H9 (cell line): Measurements from ENCODE around the gene C18orf63. TPM values are rescaled to one million over a fixed set of nuclear protein-coding genes. Genes with fewer than 3 reads are reported as not detected.

Experiments used
- DNase-seq: peaks from one replicate; pipeline ENCODE4 v3.0.0-alpha.2; 2017
- H2AFZ ChIP-seq: one replicate; pipeline ENCODE4 v1.6.1; 2013; ENCODE audit warnings: mild to moderate bottlenecking, low read length, control low read depth, moderate library complexity
- H2AK5ac ChIP-seq: 2 replicates; pipeline ENCODE4 v1.6.1; 2013; ENCODE audit warnings: low read length, control low read depth, mixed read lengths; ENCODE audit not compliant: insufficient read length
- H2BK120ac ChIP-seq: one replicate; pipeline ENCODE4 v1.6.1; 2013; ENCODE audit warnings: low read depth, mild to moderate bottlenecking, low read length, control low read depth, inconsistent platforms; ENCODE audit not compliant: poor library complexity, severe bottlenecking
- H2BK12ac ChIP-seq: 2 replicates; pipeline ENCODE4 v1.6.1; 2013; ENCODE audit warnings: low read length, control low read depth, mixed read lengths, low read depth; ENCODE audit not compliant: insufficient read length
- H2BK15ac ChIP-seq: 2 replicates; pipeline ENCODE4 v1.6.1; 2013; ENCODE audit warnings: low read depth, low read length, control low read depth
- H2BK20ac ChIP-seq: one replicate; pipeline ENCODE4 v1.6.1; 2013; ENCODE audit warnings: low read depth, mild to moderate bottlenecking, low read length, control low read depth, inconsistent platforms; ENCODE audit not compliant: poor library complexity, severe bottlenecking
- H2BK5ac ChIP-seq: 2 replicates; pipeline ENCODE4 v1.6.1; 2013; ENCODE audit warnings: low read length, control low read depth, mixed read lengths; ENCODE audit not compliant: insufficient read length
- H3K14ac ChIP-seq: 2 replicates; pipeline ENCODE4 v1.6.1; 2013; ENCODE audit warnings: low read length, control low read depth; ENCODE audit not compliant: insufficient read depth
- H3K18ac ChIP-seq: 2 replicates; pipeline ENCODE4 v1.6.1; 2013; ENCODE audit warnings: low read depth, mild to moderate bottlenecking, mixed read lengths, low read length, control low read depth; ENCODE audit not compliant: insufficient read length
- H3K23ac ChIP-seq: 2 replicates; pipeline ENCODE4 v1.6.1; 2013; ENCODE audit warnings: low read length, control low read depth, mixed read lengths, low read depth; ENCODE audit not compliant: insufficient read length
- H3K23me2 ChIP-seq: 2 replicates; pipeline ENCODE4 v1.6.1; 2013; ENCODE audit warnings: low read depth, mild to moderate bottlenecking, mixed read lengths, low read length, control low read depth; ENCODE audit not compliant: insufficient read length, poor library complexity, severe bottlenecking
- H3K27ac ChIP-seq: 2 replicates; pipeline ENCODE4 v1.5.1; 2013; ENCODE audit warnings: low read length, control low read depth, mixed read lengths, low read depth; ENCODE audit not compliant: insufficient read length
- H3K27me3 ChIP-seq: 2 replicates; pipeline ENCODE4 v1.6.1; 2013; ENCODE audit warnings: low read length, control low read depth, inconsistent platforms; ENCODE audit not compliant: insufficient read depth
- H3K4ac ChIP-seq: 2 replicates; pipeline ENCODE4 v1.6.1; 2013; ENCODE audit warnings: low read depth, mild to moderate bottlenecking, control low read depth, inconsistent platforms, low read length, moderate library complexity
- H3K4me1 ChIP-seq: 2 replicates; pipeline ENCODE4 v1.6.1; 2013; ENCODE audit warnings: low read length, control low read depth, inconsistent platforms; ENCODE audit not compliant: insufficient read depth
- H3K4me2 ChIP-seq: 2 replicates; pipeline ENCODE4 v1.6.1; 2013; ENCODE audit warnings: low read length, control low read depth, mixed read lengths; ENCODE audit not compliant: insufficient read length, insufficient read depth
- H3K56ac ChIP-seq: 2 replicates; pipeline ENCODE4 v1.6.1; 2013; ENCODE audit warnings: low read depth, mild to moderate bottlenecking, mixed read lengths, low read length, control low read depth; ENCODE audit not compliant: insufficient read length
- H3K79me1 ChIP-seq: 2 replicates; pipeline ENCODE4 v1.6.1; 2013; ENCODE audit warnings: low read depth, mild to moderate bottlenecking, moderate library complexity, low read length, control low read depth, inconsistent platforms; ENCODE audit not compliant: insufficient read depth, poor library complexity, severe bottlenecking
- H3K79me2 ChIP-seq: 2 replicates; pipeline ENCODE4 v1.6.1; 2013; ENCODE audit warnings: low read length, control low read depth, inconsistent platforms; ENCODE audit not compliant: insufficient read depth
- H3K9ac ChIP-seq: 2 replicates; pipeline ENCODE4 v1.6.1; 2013; ENCODE audit warnings: low read length, control low read depth, mixed read lengths; ENCODE audit not compliant: insufficient read length; ENCODE audit errors: extremely low read depth
- H3K9me3 ChIP-seq: one replicate; pipeline ENCODE4 v1.6.1; 2013; ENCODE audit warnings: low read depth, low read length, inconsistent platforms; ENCODE audit not compliant: control insufficient read depth
- H3T11ph ChIP-seq: one replicate; pipeline ENCODE4 v1.6.1; 2013; ENCODE audit warnings: mild to moderate bottlenecking, low read length, control low read depth, inconsistent platforms
- H4K20me1 ChIP-seq: one replicate; pipeline ENCODE4 v1.6.1; 2013; ENCODE audit not compliant: control insufficient read depth, insufficient read length, insufficient read depth
- H4K5ac ChIP-seq: 2 replicates; pipeline ENCODE4 v1.6.1; 2013; ENCODE audit warnings: low read depth, mild to moderate bottlenecking, mixed read lengths, low read length, control low read depth; ENCODE audit not compliant: insufficient read length
- H4K8ac ChIP-seq: replicated peaks from 2 replicates; pipeline ENCODE4 v1.6.1; 2013; ENCODE audit warnings: low read length, control low read depth, mixed read lengths, low read depth; ENCODE audit not compliant: insufficient read length
- H4K91ac ChIP-seq: 2 replicates; pipeline ENCODE4 v1.6.1; 2013; ENCODE audit warnings: low read depth, mild to moderate bottlenecking, moderate library complexity, mixed read lengths, low read length, control low read depth; ENCODE audit not compliant: insufficient read length
- H3K27ac Mint-ChIP-seq, 3 experiments: 2 replicates in 2 of 3; 3 replicates in 1 of 3; pipeline ENCODE4 v1.8.0; 2020 to 2021; ENCODE audit warnings: mixed read lengths in 3 of 3, mild to moderate bottlenecking in 1 of 3, moderate library complexity in 1 of 3
- H3K27me3 Mint-ChIP-seq: 2 replicates; pipeline ENCODE4 v1.8.0; 2021; ENCODE audit warnings: low read depth, mild to moderate bottlenecking, moderate library complexity, mixed read lengths
- H3K36me3 Mint-ChIP-seq, 3 experiments: 2 replicates in 2 of 3; 3 replicates in 1 of 3; pipeline ENCODE4 v1.8.0; 2020 to 2021; ENCODE audit warnings: low read depth in 3 of 3, mixed read lengths in 3 of 3; ENCODE audit not compliant: insufficient read depth in 1 of 3
- H3K4me1 Mint-ChIP-seq, 2 experiments: 2 replicates each; pipeline ENCODE4 v1.8.0; 2020; ENCODE audit warnings: mixed read lengths in 2 of 2
- H3K4me3 Mint-ChIP-seq, 2 experiments: 2 replicates in 1 of 2; 3 replicates in 1 of 2; pipeline ENCODE4 v1.8.0; 2020 to 2021; ENCODE audit warnings: mild to moderate bottlenecking in 2 of 2, mixed read lengths in 2 of 2, moderate library complexity in 1 of 2
- H3K9me3 Mint-ChIP-seq, 2 experiments: 2 replicates in 1 of 2; 3 replicates in 1 of 2; pipeline ENCODE4 v1.8.0; 2020; ENCODE audit warnings: mild to moderate bottlenecking in 2 of 2, mixed read lengths in 2 of 2, moderate library complexity in 1 of 2
- CTCF ChIP-seq: fragments of 200-600 bp; sonication (generic); conservative IDR thresholded peaks from 3 replicates; pipeline ENCODE4 v1.8.0; 2021; ENCODE audit warnings: antibody characterized with exemption, mild to moderate bottlenecking
- WGBS: extraction: QIAGEN DNeasy Blood & Tissue Kit; methylation state at CpG from one replicate; pipeline ENCODE4 v1.1.7; 2013; ENCODE audit warnings: missing lambda C conversion rate, low lambda C conversion rate, mixed read lengths; ENCODE audit not compliant: insufficient read length; ENCODE audit errors: extremely low coverage; 5-methylcytosine and 5-hydroxymethylcytosine counted together
- total RNA-seq: library from RNA; stranded (reverse); gene quantifications from 2 replicates; pipeline ENCODE4 v1.2.1, GENCODE V29; 2021

C18orf63 gene
- total RNA-seq, 1 experiment from 2014 or later, result not detected

- no peaks in the 10 kb centered on the region for H3K9me3 ChIP-seq
- no peak overlapping the region for H2AK5ac ChIP-seq
- Mint-ChIP-seq H3K27ac (peak overlapping the region in 2 of 3 experiments; percentile 48 to 61; a peak in 4 of 7 replicates), H3K9me3 (no peaks in the 10 kb centered on the region), H3K36me3 (peaks cover 0 to 5% (median 4%) of the 10 kb centered on the region in 3 experiments; a peak in 1 of 7 replicates), H3K4me1 (peaks cover 72 to 75% of the 10 kb centered on the region in 2 experiments), H3K4me3 (no peak overlapping the region), H3K27me3 (no peaks in the 10 kb centered on the region)
- no peak overlapping the region for H3K4me2 ChIP-seq
- H3K23me2 ChIP-seq, result no peaks in the 10 kb centered on the region
- peaks cover 41% of the 10 kb centered on the region for H3K4me1 ChIP-seq
- H3T11ph ChIP-seq, result no peak overlapping the region
- no peak overlapping the region for H2BK5ac ChIP-seq
- H3K9ac ChIP-seq, result no peak overlapping the region
- H2AFZ ChIP-seq, result no peak overlapping the region
- no peak for DNase-seq
- no peak overlapping the region for H3K4ac ChIP-seq
- H2BK12ac ChIP-seq, result no peak overlapping the region
- TF ChIP-seq CTCF, result no peak
- no CpG with 5 or more reads among the region's 11 CpGs for WGBS
- no peak overlapping the region for H3K56ac ChIP-seq
- H4K91ac ChIP-seq, result no peak overlapping the region
- H3K14ac ChIP-seq, result peak overlapping the region; percentile 73; the same call in 1 of the 2 replicates
- no peak overlapping the region for H3K18ac ChIP-seq
- no peak overlapping the region for H4K8ac ChIP-seq
- peaks cover 3% of the 10 kb centered on the region for H3K79me1 ChIP-seq
- H3K23ac ChIP-seq, result no peak overlapping the region
- no peak overlapping the region for H4K5ac ChIP-seq
- H2BK15ac ChIP-seq, result no peak overlapping the region
- H3K27me3 ChIP-seq, result no peaks in the 10 kb centered on the region
- no peak overlapping the region for H2BK20ac ChIP-seq
- H4K20me1 ChIP-seq, result no peaks in the 10 kb centered on the region
- H3K27ac ChIP-seq, result no peak overlapping the region
- H3K79me2 ChIP-seq, result peaks cover 14% of the 10 kb centered on the region; the same call in 1 of the 2 replicates
- no peak overlapping the region for H2BK120ac ChIP-seq
These were observed 31.3 kb upstream of the C18orf63 start for GRCh38 chr18:74284191-74284979.
